Keratinocyte (primary cell): ENCODE results near the gene SMPD3. TPM values are rescaled to one million over a fixed set of nuclear protein-coding genes. Genes with fewer than 3 reads are reported as not detected.

Experiments used
- DNase-seq: peaks from one replicate; pipeline ENCODE4 v3.0.0-alpha.2; 2011; ENCODE audit warnings: low read depth, missing footprints, low spot score
- FAIRE-seq: peaks from 2 replicates; lab custom pipeline; 2011; peaks lifted over from hg19 to GRCh38; lab: Jason Lieb, UNC
- H2AFZ ChIP-seq: 2 replicates; pipeline ENCODE4 v1.6.0; 2012; ENCODE audit warnings: low read length, control low read depth, inconsistent platforms; ENCODE audit not compliant: control insufficient read depth
- H3K27ac ChIP-seq: 2 replicates; pipeline ENCODE4 v1.5.1; 2011; ENCODE audit warnings: low read length; ENCODE audit not compliant: control insufficient read depth, insufficient read depth
- H3K27me3 ChIP-seq: 3 replicates; pipeline ENCODE4 v1.6.0; 2011; ENCODE audit warnings: low read length; ENCODE audit not compliant: control insufficient read depth, insufficient read depth; ENCODE audit errors: extremely low read depth
- H3K36me3 ChIP-seq, 2 experiments: 2 replicates in 1 of 2; 3 replicates in 1 of 2; pipeline ENCODE4 v1.5.1; 2011; ENCODE audit warnings: low read length in 2 of 2, mild to moderate bottlenecking in 1 of 2; ENCODE audit not compliant: control insufficient read depth in 2 of 2, insufficient read depth in 2 of 2; ENCODE audit errors: extremely low read depth in 1 of 2
- H3K4me1 ChIP-seq: 3 replicates; pipeline ENCODE4 v1.5.1; 2011; ENCODE audit warnings: low read length; ENCODE audit not compliant: control insufficient read depth, insufficient read depth; ENCODE audit errors: extremely low read depth
- H3K4me2 ChIP-seq: 3 replicates; pipeline ENCODE4 v1.6.0; 2011; ENCODE audit warnings: low read depth, low read length; ENCODE audit not compliant: control insufficient read depth, insufficient read depth; ENCODE audit errors: extremely low read depth
- H3K4me3 ChIP-seq, 3 experiments: fragments of 200-600 bp in 1 of 3; sonication (generic) in 1 of 3; 2 replicates in 2 of 3; 3 replicates in 1 of 3; pipeline ENCODE4 v1.5.1; 2011 to 2016; ENCODE audit warnings: low read length in 3 of 3, mild to moderate bottlenecking in 3 of 3, control low read depth in 2 of 3, inconsistent platforms in 1 of 3, low read depth in 1 of 3, mixed read lengths in 1 of 3, mixed run types in 1 of 3, moderate library complexity in 1 of 3; ENCODE audit not compliant: control insufficient read depth in 2 of 3, insufficient read depth in 2 of 3; ENCODE audit errors: extremely low read depth in 1 of 3
- H3K79me2 ChIP-seq: 2 replicates; pipeline ENCODE4 v1.6.0; 2012; ENCODE audit warnings: low read length; ENCODE audit not compliant: control insufficient read depth, insufficient read depth
- H3K9ac ChIP-seq: 3 replicates; pipeline ENCODE4 v1.6.0; 2011; ENCODE audit warnings: low read length; ENCODE audit not compliant: control insufficient read depth, insufficient read depth; ENCODE audit errors: extremely low read depth
- H3K9me1 ChIP-seq: 3 replicates; pipeline ENCODE4 v1.6.0; 2011; ENCODE audit warnings: low read length; ENCODE audit not compliant: control insufficient read depth, insufficient read depth; ENCODE audit errors: extremely low read depth
- H3K9me3 ChIP-seq: 2 replicates; pipeline ENCODE4 v1.5.1; 2012; ENCODE audit warnings: low read depth, low read length; ENCODE audit not compliant: control insufficient read depth
- H4K20me1 ChIP-seq: 3 replicates; pipeline ENCODE4 v1.6.0; 2011; ENCODE audit warnings: low read length; ENCODE audit not compliant: control insufficient read depth, insufficient read depth; ENCODE audit errors: extremely low read depth
- EZH2 ChIP-seq: IDR thresholded peaks from one replicate; pipeline ENCODE4 v1.6.1; 2012; ENCODE audit warnings: inconsistent platforms, mild to moderate bottlenecking, low read length, moderate library complexity
- dilution Hi-C: fragments of 300-500 bp; cut with MboI; formaldehyde crosslinking; loops from one replicate; pipeline ENCODE4 v1.7.0; 2020; ENCODE audit warnings: low sequenced_read_pairs; ENCODE audit not compliant: extremely low pct_ligation_motif_present
- polyA plus RNA-seq, 5 experiments: library from polyadenylated mRNA; depleted of rRNA in 3 of 5; stranded (reverse) in 3 of 5; stranded (forward) in 1 of 5; unstranded in 1 of 5; fragments of >200 nt; gene quantifications; 1 replicate in 1 of 5; 2 replicates in 3 of 5; 3 replicates in 1 of 5; pipeline versions ENCODE4 v1.2.1 to v1.2.3, GENCODE V29; 2011 to 2012; ENCODE audit warnings: missing spikeins in 2 of 5, low read depth in 1 of 5, low replicate concordance in 1 of 5
- TF ChIP-seq, protein P1 (sequence below), 3 experiments: IDR thresholded peaks in 1 of 3; conservative IDR thresholded peaks in 1 of 3; optimal IDR thresholded peaks in 1 of 3; 2 replicates in 2 of 3; 3 replicates in 1 of 3; pipeline versions ENCODE3 to v1.5.1; 2011; ENCODE audit warnings: low read length in 3 of 3, mild to moderate bottlenecking in 3 of 3, moderate library complexity in 2 of 3, control low read depth in 1 of 3, inconsistent platforms in 1 of 3; ENCODE audit not compliant: insufficient read depth in 2 of 3; ENCODE audit errors: extremely low read depth in 1 of 3

Gene SMPD3
- polyA plus RNA-seq, 1 donor (not counting 4 experiments of a cell fraction or from before 2014, with no cell fraction given), result 0.34 TPM

GRCh38 chr16:68374246-68374805 is 74.0 kb downstream of the SMPD3 start:
- no peaks in the 10 kb centered on the region for H3K9me3 ChIP-seq
- H3K79me2 ChIP-seq, result no peaks in the 10 kb centered on the region
- H3K27ac ChIP-seq, result no peak overlapping the region
- H3K27me3 ChIP-seq, result peaks cover 20% of the 10 kb centered on the region
- H3K4me2 ChIP-seq, result no peak overlapping the region
- H2AFZ ChIP-seq, result no peak overlapping the region
- no peaks in the 10 kb centered on the region for H4K20me1 ChIP-seq
- TF ChIP-seq, protein P1, sequence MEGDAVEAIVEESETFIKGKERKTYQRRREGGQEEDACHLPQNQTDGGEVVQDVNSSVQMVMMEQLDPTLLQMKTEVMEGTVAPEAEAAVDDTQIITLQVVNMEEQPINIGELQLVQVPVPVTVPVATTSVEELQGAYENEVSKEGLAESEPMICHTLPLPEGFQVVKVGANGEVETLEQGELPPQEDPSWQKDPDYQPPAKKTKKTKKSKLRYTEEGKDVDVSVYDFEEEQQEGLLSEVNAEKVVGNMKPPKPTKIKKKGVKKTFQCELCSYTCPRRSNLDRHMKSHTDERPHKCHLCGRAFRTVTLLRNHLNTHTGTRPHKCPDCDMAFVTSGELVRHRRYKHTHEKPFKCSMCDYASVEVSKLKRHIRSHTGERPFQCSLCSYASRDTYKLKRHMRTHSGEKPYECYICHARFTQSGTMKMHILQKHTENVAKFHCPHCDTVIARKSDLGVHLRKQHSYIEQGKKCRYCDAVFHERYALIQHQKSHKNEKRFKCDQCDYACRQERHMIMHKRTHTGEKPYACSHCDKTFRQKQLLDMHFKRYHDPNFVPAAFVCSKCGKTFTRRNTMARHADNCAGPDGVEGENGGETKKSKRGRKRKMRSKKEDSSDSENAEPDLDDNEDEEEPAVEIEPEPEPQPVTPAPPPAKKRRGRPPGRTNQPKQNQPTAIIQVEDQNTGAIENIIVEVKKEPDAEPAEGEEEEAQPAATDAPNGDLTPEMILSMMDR (optimal IDR thresholded peaks at IDR 0.05 in 1 of 3, IDR thresholded peaks at IDR 0.05 in 1 of 3, conservative IDR thresholded peaks at IDR 0.05 in 1 of 3; ENCODE audit: extremely low read depth in 1 of 3, insufficient read depth in 2 of 3, low read length in 3 of 3), result no peak
- TF ChIP-seq EZH2, result no peak
- H3K4me3 ChIP-seq, result no peak overlapping the region
- DNase-seq, result no peak
- no peak overlapping the region for H3K9ac ChIP-seq
- H3K9me1 ChIP-seq, result no peaks in the 10 kb centered on the region
- no peaks in the 10 kb centered on the region for H3K36me3 ChIP-seq
- dilution Hi-C loops, result no loop called here
- FAIRE-seq, result no peak
- no peaks in the 10 kb centered on the region for H3K4me1 ChIP-seq

- H3K4me2 ChIP-seq, result no peak overlapping the region
- H4K20me1 ChIP-seq, result no peaks in the 10 kb centered on the region
- dilution Hi-C loops, result no loop called here
- TF ChIP-seq, protein P1 (optimal IDR thresholded peaks at IDR 0.05 in 1 of 3, IDR thresholded peaks at IDR 0.05 in 1 of 3, conservative IDR thresholded peaks at IDR 0.05 in 1 of 3; ENCODE audit: extremely low read depth in 1 of 3, insufficient read depth in 2 of 3, low read length in 3 of 3), result no peak
- TF ChIP-seq EZH2, result no peak
- no peak overlapping the region for H3K27ac ChIP-seq
- no peak overlapping the region for H2AFZ ChIP-seq
- H3K9me1 ChIP-seq, result no peaks in the 10 kb centered on the region
- H3K4me3 ChIP-seq, result no peak overlapping the region
- H3K27me3 ChIP-seq, result peaks cover 20% of the 10 kb centered on the region
- no peaks in the 10 kb centered on the region for H3K9me3 ChIP-seq
- H3K36me3 ChIP-seq, result no peaks in the 10 kb centered on the region
- FAIRE-seq, result no peak
- H3K4me1 ChIP-seq, result no peaks in the 10 kb centered on the region
- H3K79me2 ChIP-seq, result no peaks in the 10 kb centered on the region
- no peak overlapping the region for H3K9ac ChIP-seq
- DNase-seq, result no peak
Observed at GRCh38 chr16:68373528-68374245, 74.6 kb downstream of the SMPD3 start.
